Activated CD4-positive, alpha-beta T cell treated with anti-CD3 and anti-CD28 coated beads for 4 hours (primary cell): ENCODE measurements around the gene AGR2.
"Not testable (repeated sequence)": the region's sequence is repeated elsewhere in the genome, so short reads cannot be mapped to it uniquely, and the experiment has no call there.

Experiments used
- DNase-seq, 2 donors: peaks; one replicate each; pipeline ENCODE4 v3.0.0-alpha.2; 2020

AGR2 gene

GRCh38 chr7:16773326-16773725 is 31.5 kb downstream of the AGR2 start:
- DNase-seq: no peak

- DNase-seq: no peak
These were observed 34.0 kb downstream of the AGR2 start for GRCh38 chr7:16770657-16771329.

- DNase-seq: not testable (repeated sequence)
These were observed 34.8 kb downstream of the AGR2 start for GRCh38 chr7:16769994-16770393.

GRCh38 chr7:16765436-16765859 is 39.4 kb downstream of the AGR2 start:
- DNase-seq: no peak

- DNase-seq: no peak
These were observed 39.9 kb downstream of the AGR2 start for GRCh38 chr7:16764942-16765341.

GRCh38 chr7:16762177-16762576 is 42.6 kb downstream of the AGR2 start:
- DNase-seq: no peak

- DNase-seq: no peak
These were observed 45.0 kb downstream of the AGR2 start for GRCh38 chr7:16759840-16760239.

- no peak for DNase-seq
These were observed 45.9 kb downstream of the AGR2 start for GRCh38 chr7:16758631-16759611.

GRCh38 chr7:16758036-16758435 is 46.8 kb downstream of the AGR2 start:
- DNase-seq: no peak

GRCh38 chr7:16755397-16755796 is 49.4 kb downstream of the AGR2 start:
- DNase-seq: no peak

GRCh38 chr7:16754856-16755317 is 49.9 kb downstream of the AGR2 start:
- DNase-seq: no peak

- peak in 1 of 2 donors; percentile 2 for DNase-seq
These were observed 50.6 kb downstream of the AGR2 start for GRCh38 chr7:16753932-16754855.

GRCh38 chr7:16753102-16753931 is 51.5 kb downstream of the AGR2 start, which contains the start of gene TSPAN13:
TSS of gene TSPAN13 (plus strand) at chr7:16753755. CDS start at chr7:16753968, 213 bp downstream.
- DNase-seq: peak; percentile 21 to 33

GRCh38 chr7:16747102-16747501 is 57.7 kb downstream of the AGR2 start:
- no peak for DNase-seq

- no peak for DNase-seq
These were observed 59.2 kb downstream of the AGR2 start for GRCh38 chr7:16745645-16746044.

GRCh38 chr7:16744518-16745250 is 60.1 kb downstream of the AGR2 start:
- DNase-seq: no peak

- no peak for DNase-seq
These were observed 61.6 kb downstream of the AGR2 start for GRCh38 chr7:16743236-16743635.

GRCh38 chr7:16742547-16742946 is 62.3 kb downstream of the AGR2 start:
- DNase-seq: no peak
